MM.1S (cell line): Measurements from ENCODE around the gene PTGS2.

Source experiments
- DNase-seq: peaks from one replicate; pipeline ENCODE4 v3.0.0-alpha.2; 2015
- H2AFZ ChIP-seq: fragments of 300-600 bp; sonication (generic); 2 replicates; pipeline ENCODE4 v1.6.0; 2016; ENCODE audit warnings: antibody characterized with exemption, low read length
- H3F3A ChIP-seq: fragments of 300-600 bp; sonication (generic); 2 replicates; pipeline ENCODE4 v1.6.1; 2016; ENCODE audit warnings: mild to moderate bottlenecking, antibody characterized with exemption, low read length, moderate library complexity, mixed read lengths; ENCODE audit not compliant: insufficient read depth
- H3K27ac ChIP-seq: fragments of 300-600 bp; sonication (generic); 2 replicates; pipeline ENCODE4 v1.5.1; 2016; ENCODE audit warnings: mild to moderate bottlenecking, low read length
- H3K27me3 ChIP-seq: fragments of 300-600 bp; sonication (generic); replicated peaks from 2 replicates; pipeline ENCODE4 v1.6.0; 2016; ENCODE audit warnings: low read length; ENCODE audit not compliant: insufficient read depth
- H3K36me3 ChIP-seq: fragments of 300-600 bp; sonication (generic); replicated peaks from 2 replicates; pipeline ENCODE4 v1.6.1; 2016; ENCODE audit warnings: mild to moderate bottlenecking, low read length, mixed read lengths; ENCODE audit not compliant: insufficient read depth
- H3K4me1 ChIP-seq: fragments of 300-600 bp; sonication (generic); 2 replicates; pipeline ENCODE4 v1.6.1; 2016; ENCODE audit warnings: low read length, mixed read lengths
- H3K4me2 ChIP-seq: fragments of 300-600 bp; sonication (generic); 2 replicates; pipeline ENCODE4 v1.6.0; 2016; ENCODE audit warnings: low read depth, low read length
- H3K4me3 ChIP-seq: fragments of 300-600 bp; sonication (generic); 2 replicates; pipeline ENCODE4 v1.5.1; 2016; ENCODE audit warnings: low read length, mixed read lengths
- H3K79me2 ChIP-seq: fragments of 300-600 bp; sonication (generic); 2 replicates; pipeline ENCODE4 v1.6.1; 2016; ENCODE audit warnings: mixed run types, low read length, mixed read lengths
- H3K9ac ChIP-seq: fragments of 300-600 bp; sonication (generic); 2 replicates; pipeline ENCODE4 v1.6.1; 2016; ENCODE audit warnings: low read length, mixed read lengths
- H3K9me2 ChIP-seq: fragments of 300-600 bp; sonication (generic); replicated peaks from 2 replicates; pipeline ENCODE4 v1.6.1; 2016; ENCODE audit warnings: mild to moderate bottlenecking, low read length, mixed read lengths; ENCODE audit not compliant: insufficient read depth
- H3K9me3 ChIP-seq: fragments of 300-600 bp; sonication (generic); replicated peaks from 2 replicates; pipeline ENCODE4 v1.6.1; 2016; ENCODE audit warnings: mild to moderate bottlenecking, low read length, mixed read lengths; ENCODE audit not compliant: insufficient read depth
- H4K20me1 ChIP-seq: fragments of 300-600 bp; sonication (generic); 2 replicates; pipeline ENCODE4 v1.6.1; 2016; ENCODE audit warnings: mild to moderate bottlenecking, low read length, moderate library complexity, mixed read lengths; ENCODE audit not compliant: insufficient read depth
- EZH2 ChIP-seq: fragments of 300-600 bp; sonication (generic); optimal IDR thresholded peaks from 2 replicates; pipeline ENCODE3; 2017; ENCODE audit warnings: low read depth, mild to moderate bottlenecking, antibody characterized with exemption, low read length, mixed read lengths
- EZH2phosphoT487 ChIP-seq: fragments of 300-600 bp; sonication (generic); IDR thresholded peaks from 2 replicates; pipeline ENCODE4 v1.6.1; 2018; ENCODE audit warnings: antibody characterized with exemption, low read length
- TF ChIP-seq, protein P1 (sequence below): fragments of 300-600 bp; sonication (generic); IDR thresholded peaks from 2 replicates; pipeline ENCODE4 v1.5.1; 2016; ENCODE audit warnings: antibody characterized with exemption, low read length, mixed read lengths

The PTGS2 gene

DNA sequence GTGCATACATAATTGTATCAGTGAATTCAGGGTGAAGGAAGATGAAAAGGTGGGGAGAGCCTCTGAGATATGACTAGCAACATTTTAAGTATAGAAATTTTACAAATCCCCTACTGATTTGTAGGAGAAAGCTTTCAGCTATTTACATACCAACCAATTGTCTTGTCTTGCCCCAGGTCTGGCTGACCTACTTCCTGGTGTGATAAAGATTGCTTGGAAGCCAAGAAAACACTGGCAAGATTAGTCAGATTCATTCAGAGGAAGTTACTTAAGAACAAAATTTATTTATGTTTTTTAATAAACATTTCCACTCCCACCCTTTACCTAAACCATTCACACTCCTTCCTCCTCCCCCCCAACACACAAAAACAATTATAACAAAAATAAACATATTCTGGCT lies 17.5 kb downstream of the PTGS2 start:
- H3K27ac ChIP-seq = no peak overlapping the region
- H3K9ac ChIP-seq = no peak overlapping the region
- no peaks in the 10 kb centered on the region for H3K36me3 ChIP-seq
- H3K9me3 ChIP-seq = no peaks in the 10 kb centered on the region
- no peak overlapping the region for H2AFZ ChIP-seq
- no peaks in the 10 kb centered on the region for H3K9me2 ChIP-seq
- H3K27me3 ChIP-seq = no peaks in the 10 kb centered on the region
- DNase-seq = no peak
- H3F3A ChIP-seq = no peaks in the 10 kb centered on the region
- H3K4me1 ChIP-seq = no peaks in the 10 kb centered on the region
- TF ChIP-seq, protein P1, sequence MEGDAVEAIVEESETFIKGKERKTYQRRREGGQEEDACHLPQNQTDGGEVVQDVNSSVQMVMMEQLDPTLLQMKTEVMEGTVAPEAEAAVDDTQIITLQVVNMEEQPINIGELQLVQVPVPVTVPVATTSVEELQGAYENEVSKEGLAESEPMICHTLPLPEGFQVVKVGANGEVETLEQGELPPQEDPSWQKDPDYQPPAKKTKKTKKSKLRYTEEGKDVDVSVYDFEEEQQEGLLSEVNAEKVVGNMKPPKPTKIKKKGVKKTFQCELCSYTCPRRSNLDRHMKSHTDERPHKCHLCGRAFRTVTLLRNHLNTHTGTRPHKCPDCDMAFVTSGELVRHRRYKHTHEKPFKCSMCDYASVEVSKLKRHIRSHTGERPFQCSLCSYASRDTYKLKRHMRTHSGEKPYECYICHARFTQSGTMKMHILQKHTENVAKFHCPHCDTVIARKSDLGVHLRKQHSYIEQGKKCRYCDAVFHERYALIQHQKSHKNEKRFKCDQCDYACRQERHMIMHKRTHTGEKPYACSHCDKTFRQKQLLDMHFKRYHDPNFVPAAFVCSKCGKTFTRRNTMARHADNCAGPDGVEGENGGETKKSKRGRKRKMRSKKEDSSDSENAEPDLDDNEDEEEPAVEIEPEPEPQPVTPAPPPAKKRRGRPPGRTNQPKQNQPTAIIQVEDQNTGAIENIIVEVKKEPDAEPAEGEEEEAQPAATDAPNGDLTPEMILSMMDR = no peak
- no peak for TF ChIP-seq EZH2phosphoT487
- TF ChIP-seq EZH2 = no peak
- no peaks in the 10 kb centered on the region for H4K20me1 ChIP-seq
- no peak overlapping the region for H3K4me3 ChIP-seq
- no peaks in the 10 kb centered on the region for H3K79me2 ChIP-seq
- H3K4me2 ChIP-seq = no peak overlapping the region

DNA sequence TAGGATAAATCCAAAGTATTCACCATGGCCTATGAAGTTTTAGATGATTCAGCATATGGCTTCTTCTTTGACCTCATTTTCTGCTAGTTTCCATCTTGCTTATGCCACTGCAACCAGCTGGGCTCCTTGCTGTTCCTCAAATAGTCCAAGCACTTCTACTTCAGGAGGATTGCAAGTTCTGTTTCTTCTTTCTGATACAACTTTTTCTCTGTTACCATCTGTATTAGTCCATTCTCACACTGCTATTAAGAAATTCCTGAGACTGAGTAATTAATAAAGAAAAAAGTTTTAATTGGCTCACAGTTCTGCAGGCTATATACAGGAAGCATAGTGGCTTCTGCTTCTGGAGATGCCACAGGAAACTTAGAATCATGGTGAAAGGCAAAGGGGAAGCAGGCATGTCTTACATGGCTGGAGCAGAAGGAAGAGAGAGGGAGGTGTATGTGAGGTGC lies 20.3 kb downstream of the PTGS2 start:
- Histone ChIP-seq H3K4me1 (no peaks in the 10 kb centered on the region), H3K4me3 (no peak overlapping the region), H3K27me3 (no peaks in the 10 kb centered on the region), H3K36me3 (no peaks in the 10 kb centered on the region), H3K9me2 (no peaks in the 10 kb centered on the region), H3F3A (no peaks in the 10 kb centered on the region), H3K79me2 (no peaks in the 10 kb centered on the region), H3K27ac (no peak overlapping the region), H2AFZ (no peak overlapping the region), H3K9ac (no peak overlapping the region), H3K9me3 (no peaks in the 10 kb centered on the region), H3K4me2 (no peak overlapping the region), H4K20me1 (no peaks in the 10 kb centered on the region)
- no peak for DNase-seq
- no peak for TF ChIP-seq EZH2
- TF ChIP-seq EZH2phosphoT487 = no peak

DNA sequence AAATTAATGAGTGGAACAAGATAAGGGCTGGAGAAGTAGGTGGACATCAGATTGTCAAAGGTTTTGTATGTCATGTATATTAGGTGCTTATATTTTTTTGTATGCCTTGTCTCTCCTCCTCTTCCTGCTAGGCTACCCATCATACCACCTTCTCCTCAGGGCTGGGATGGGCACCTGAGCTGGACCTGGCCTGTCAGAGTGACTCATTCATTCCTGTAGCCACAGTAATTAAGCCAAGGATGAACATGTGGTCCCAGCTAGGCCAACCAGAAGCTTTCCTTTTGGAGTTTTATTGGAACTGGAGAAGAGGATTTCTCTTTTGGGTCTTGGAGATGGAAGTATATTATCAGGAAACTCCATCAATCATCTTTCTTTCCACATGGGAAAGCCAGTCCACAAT lies 21.2 kb downstream of the PTGS2 start:
- Histone ChIP-seq H3K36me3 (no peaks in the 10 kb centered on the region), H3K79me2 (no peaks in the 10 kb centered on the region), H3K4me3 (no peak overlapping the region), H3K9me3 (no peaks in the 10 kb centered on the region), H3K27ac (no peak overlapping the region), H2AFZ (no peak overlapping the region), H4K20me1 (no peaks in the 10 kb centered on the region), H3K27me3 (no peaks in the 10 kb centered on the region), H3K4me2 (no peak overlapping the region), H3K9ac (no peak overlapping the region), H3K9me2 (no peaks in the 10 kb centered on the region), H3F3A (no peaks in the 10 kb centered on the region), H3K4me1 (no peaks in the 10 kb centered on the region)
- TF ChIP-seq, protein P1 = no peak
- no peak for TF ChIP-seq EZH2phosphoT487
- TF ChIP-seq EZH2 = no peak
- DNase-seq = no peak

DNA sequence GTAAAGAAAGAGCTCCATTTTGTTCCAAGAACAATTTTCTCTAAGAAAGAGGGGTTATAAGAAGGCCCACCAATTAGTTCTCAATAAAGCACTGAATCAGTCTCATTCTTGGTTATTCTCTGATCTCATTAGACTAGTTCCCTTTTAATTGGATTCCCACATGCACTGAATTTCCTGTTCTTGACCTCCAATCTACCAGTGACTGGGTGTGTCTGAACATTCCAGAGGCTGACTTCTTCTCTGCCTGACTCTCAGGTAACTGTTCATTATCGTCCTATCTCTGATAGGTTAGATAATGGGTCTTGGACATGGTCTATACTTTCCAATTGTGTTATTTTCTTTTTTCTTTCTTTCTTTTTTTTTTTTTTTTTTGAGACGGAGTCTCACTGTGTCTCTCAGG lies 22.7 kb downstream of the PTGS2 start:
- DNase-seq = no peak
- no peak overlapping the region for H2AFZ ChIP-seq
- no peak overlapping the region for H3K9ac ChIP-seq
- no peaks in the 10 kb centered on the region for H3K79me2 ChIP-seq
- H3K4me1 ChIP-seq = no peaks in the 10 kb centered on the region
- no peaks in the 10 kb centered on the region for H3K9me3 ChIP-seq
- H3K4me2 ChIP-seq = no peak overlapping the region
- no peaks in the 10 kb centered on the region for H3K9me2 ChIP-seq
- H3F3A ChIP-seq = no peaks in the 10 kb centered on the region
- H4K20me1 ChIP-seq = no peaks in the 10 kb centered on the region
- no peaks in the 10 kb centered on the region for H3K36me3 ChIP-seq
- no peak overlapping the region for H3K4me3 ChIP-seq
- no peak overlapping the region for H3K27ac ChIP-seq
- no peak for TF ChIP-seq EZH2phosphoT487
- TF ChIP-seq, protein P1 = no peak
- no peak for TF ChIP-seq EZH2
- H3K27me3 ChIP-seq = no peaks in the 10 kb centered on the region
